Inflammatory macrophage treated with lipopolysaccharide for 4 hours (primary cell): ENCODE results near the gene CDH4.
"Not testable (repeated sequence)": the region's sequence is repeated elsewhere in the genome, so short reads cannot be mapped to it uniquely, and the experiment has no call there.

Experiments used
- DNase-seq: peaks from one replicate; pipeline ENCODE4 v3.0.0-alpha.2; 2020

Gene CDH4

GRCh38 chr20:61841966-61842365 lies 589.9 kb downstream of the CDH4 start:
- DNase-seq: no peak

- no peak for DNase-seq
These were observed 592.6 kb downstream of the CDH4 start for GRCh38 chr20:61844621-61845020.

DNA sequence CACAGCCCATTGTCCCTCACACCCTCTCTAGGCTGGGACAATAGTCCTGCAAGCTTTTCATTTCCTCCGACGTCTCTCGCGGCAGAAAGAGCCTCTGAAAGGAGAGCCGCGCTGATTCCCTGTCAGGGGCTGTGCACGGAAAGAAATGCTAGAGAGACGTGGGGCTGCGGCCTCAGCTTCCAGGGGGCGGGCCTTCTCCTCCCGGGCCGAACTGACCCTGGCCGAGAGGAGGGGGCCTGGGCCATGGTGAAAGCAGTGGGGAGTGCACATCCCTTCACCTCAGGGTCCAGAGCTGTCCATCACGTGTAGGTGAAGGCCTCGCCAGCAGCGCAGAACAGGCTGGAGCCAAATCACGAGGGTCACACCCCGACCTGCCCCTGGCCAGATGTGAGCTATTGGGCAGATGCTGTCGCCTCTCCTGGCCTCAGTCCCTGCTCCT lies 593.2 kb downstream of the CDH4 start:
- no peak for DNase-seq

GRCh38 chr20:61846074-61846473 lies 594.0 kb downstream of the CDH4 start:
- no peak for DNase-seq

DNA sequence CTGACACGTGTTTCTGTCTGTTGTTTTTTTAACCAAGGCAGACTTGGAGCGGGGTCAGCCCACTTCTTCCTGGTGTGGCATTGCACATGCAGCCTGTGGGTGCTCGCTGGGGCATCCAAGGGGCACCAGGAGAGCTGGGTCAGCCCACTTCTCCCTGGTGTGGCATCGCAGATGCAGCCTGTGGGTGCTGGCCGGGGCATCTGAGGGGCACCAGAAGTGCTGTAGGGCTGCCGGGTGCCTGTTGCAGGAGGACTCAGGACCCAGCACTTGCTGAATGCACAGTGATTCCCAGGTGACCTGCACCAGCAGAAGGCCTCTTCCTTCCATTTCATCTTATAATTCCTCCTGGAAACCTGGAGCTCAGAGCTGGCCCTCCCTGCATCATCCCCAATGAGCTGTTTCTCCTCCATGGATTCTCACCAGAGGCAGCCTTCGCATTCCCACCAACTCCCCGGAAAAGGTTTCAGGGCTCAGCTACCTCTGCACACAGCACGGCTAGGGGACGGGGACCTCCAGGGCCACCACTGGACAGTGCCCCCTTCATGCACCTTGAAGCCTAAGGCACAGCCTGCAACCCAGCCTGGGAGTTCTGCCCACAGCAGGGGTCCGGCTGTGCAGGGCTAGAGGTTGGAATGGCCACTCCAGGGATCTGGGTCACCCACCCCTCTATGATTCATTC lies 594.8 kb downstream of the CDH4 start:
- DNase-seq: no peak

DNA sequence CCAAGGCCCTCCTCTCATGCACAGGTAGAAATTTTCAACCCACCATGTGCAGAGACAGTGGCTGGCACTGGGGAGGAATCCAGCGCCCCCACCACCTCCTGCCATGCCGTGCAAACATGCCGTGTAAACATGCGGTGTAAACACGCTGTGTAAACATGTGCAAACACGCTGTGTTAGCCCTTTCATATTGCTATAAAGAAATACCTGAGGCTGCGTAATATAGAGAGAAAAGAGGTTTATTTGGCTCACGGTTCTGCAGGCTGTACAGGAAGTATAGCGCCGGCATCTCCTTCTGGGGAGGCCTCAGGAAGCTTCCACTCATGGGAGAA lies 595.3 kb downstream of the CDH4 start:
- DNase-seq: no peak

- DNase-seq: no peak
These were observed 595.9 kb downstream of the CDH4 start for GRCh38 chr20:61847986-61848385.

GRCh38 chr20:61848851-61849250 lies 596.8 kb downstream of the CDH4 start:
- no peak for DNase-seq

- DNase-seq: no peak
These were observed 597.3 kb downstream of the CDH4 start for GRCh38 chr20:61849376-61849775.

- DNase-seq: no peak
These were observed 597.8 kb downstream of the CDH4 start for GRCh38 chr20:61849822-61850221.

DNA sequence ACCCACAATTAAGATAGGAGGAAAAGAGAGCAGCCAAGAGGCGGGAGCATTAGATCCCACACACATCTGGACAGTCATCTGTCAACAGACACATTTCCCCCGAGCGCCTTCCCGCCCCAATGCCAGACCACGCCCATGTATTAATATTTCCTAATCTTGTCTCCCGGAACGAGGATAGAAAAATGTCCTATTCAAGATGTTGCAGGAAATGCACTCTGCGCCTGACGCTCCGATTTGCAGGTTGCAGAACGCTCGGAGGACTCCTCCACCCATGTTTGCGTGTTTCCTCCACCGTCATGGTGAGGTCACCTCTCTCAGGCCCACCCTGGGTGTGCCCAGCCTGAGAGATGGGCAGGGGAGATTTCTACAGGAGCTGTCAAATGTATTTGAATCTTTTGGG lies 598.4 kb downstream of the CDH4 start:
- no peak for DNase-seq

DNA sequence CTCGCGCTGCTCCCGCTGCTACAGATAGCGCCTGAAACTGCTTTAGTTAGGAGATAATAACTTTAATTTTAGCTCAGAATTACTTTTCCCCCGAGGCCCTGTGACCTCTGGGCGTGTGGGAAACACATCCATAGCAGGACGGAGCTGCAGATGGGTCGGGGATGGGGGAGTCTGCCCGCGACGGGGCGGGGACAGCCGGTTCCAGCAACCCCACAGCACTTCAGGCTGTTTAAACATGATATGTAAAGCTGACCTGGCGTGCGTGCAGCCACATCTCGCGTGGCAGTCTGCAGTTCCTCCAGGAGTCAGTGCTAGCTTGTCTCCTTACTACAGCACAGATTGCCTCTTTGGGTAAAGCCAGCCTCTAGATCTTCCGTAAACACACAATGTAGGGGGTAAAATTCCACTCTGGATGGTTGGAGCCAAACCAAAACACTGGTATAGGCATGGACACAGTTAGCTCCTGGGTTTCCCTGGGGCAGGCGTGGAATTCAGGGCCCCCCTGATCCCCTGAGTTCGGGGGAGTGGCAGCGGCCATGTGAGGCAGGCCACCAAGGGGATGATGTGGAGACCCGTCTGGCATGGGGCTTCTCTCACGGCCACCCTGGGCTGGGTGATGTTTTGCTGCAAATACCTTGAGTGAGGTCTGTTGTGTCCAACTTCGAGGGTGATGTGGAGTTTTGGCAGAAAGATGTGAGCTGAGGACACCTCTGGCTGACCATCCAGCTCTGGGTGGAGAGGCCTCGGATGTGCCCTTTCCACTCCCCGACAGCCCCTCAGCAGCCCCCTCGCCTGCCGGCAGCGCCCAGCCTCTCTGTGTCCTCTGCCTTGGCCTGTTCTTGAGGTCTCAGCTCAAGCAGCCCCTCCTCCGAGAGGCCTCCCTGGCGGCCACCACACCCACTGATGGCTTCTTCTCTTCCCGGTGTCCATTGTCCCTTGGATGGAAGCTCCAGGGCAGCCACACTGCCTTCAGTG lies 599.2 kb downstream of the CDH4 start:
- no peak for DNase-seq

DNA sequence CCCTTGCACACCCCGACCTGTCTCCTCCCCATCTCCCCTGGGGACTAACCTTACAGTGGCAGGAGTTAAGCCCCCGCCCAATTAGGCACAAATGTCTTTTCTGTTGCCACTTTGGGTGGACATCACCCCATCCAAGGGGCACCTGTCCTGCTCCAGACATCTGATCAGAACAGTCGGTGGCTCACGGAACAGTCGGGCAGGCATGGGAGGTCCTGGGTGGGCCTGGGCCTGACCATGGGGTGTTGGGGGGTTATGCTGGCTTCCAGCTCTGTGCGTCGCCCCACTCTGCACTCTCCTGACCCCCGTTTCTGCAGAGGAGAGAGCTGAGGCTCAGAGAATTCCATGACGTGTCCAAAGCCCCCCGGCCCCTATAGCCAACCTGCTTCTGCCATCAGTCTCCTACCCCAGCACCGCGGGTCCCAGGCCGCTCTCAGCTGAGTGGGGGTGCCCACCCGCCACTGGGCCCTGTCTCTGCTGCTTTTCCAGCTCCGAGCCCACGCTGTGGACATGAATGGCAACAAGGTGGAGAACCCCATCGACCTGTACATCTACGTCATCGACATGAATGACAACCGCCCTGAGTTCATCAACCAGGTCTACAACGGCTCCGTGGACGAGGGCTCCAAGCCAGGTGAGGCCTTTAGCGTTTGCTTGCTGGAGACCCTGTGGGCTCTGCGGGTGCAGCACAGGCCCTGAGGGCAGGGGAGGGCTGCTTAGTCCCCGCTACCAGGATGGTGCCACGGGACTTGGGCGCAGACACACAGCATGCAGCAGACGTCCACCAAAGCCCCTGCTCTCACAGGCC lies 600.4 kb downstream of the CDH4 start:
- no peak for DNase-seq

GRCh38 chr20:61853073-61854005 lies 601.3 kb downstream of the CDH4 start:
- DNase-seq: no peak

DNA sequence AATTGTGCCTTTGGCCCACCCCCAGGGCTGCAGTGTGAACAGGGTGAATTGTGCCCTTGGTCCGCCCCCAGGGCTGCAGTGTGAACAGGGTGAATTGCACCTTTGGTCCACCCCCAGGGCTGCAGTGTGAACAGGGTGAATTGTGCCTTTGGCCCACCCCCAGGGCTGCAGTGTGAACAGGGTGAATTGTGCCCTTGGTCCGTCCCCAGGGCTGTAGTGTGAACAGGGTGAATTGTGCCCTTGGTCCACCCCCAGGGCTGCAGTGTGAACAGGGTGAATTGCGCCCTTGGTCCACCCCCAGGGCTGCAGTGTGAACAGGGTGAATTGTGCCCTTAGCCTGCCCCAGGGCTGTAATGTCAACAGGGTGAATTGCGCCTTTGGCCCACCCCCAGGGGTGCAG lies 602.5 kb downstream of the CDH4 start:
- DNase-seq: not testable (repeated sequence)

- DNase-seq: no peak
These were observed 603.2 kb downstream of the CDH4 start for GRCh38 chr20:61855286-61855685.

DNA sequence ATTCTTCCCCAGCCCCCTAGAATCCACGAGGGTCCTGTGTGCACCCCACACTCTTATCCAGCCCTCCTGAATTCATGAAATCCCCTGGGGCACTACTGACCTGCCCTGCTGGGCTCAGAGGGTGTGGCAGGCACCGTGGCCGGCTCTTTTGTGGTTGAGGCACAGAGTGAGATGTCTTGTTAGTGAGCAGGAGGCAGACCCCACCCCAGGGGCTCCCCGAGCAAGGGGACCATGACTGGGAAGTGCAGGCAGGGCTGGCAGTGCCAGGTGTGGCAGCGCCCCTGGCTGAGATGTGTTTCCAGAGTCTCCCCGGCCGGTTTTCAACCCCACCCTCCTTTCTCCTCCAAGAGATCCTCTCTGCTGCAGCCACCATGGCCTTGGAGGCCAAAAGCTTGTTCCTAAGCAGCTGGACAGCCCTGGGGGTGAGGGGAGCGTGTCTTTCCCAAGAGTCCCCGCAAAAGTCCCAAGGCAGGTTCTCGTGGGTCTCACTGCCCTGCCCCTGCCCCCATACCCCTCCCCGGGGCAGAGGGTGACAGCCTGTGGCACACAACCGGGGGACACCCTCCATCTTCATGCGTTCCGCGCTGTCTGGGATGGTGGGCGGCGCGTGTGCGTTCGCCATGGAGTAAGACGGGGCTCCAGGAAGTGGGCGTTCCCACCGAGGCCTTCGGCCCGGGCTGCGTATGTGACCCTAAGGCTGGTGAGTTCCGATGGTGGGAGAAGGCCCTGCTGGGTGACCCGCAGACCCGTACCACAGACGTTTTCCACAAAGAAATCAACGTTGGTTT lies 604.8 kb downstream of the CDH4 start:
- DNase-seq: no peak

DNA sequence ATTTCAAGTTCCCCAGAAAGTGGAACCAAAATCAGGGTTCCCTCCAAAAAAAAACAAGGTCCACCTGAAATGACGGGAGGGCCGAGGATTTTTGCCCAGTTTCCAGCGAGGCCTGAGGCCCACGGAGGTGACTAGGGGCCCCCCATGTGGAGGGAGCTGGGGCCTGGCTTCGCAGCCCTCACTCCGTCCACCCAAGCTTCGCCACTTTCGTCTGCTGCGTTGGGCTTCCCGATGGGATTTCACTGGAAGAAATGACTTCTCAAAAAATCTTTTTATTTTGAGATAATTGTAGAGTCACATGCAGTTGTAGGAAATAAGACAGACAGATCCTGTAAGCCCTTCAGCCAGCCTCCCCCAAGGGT lies 605.3 kb downstream of the CDH4 start:
- no peak for DNase-seq

DNA sequence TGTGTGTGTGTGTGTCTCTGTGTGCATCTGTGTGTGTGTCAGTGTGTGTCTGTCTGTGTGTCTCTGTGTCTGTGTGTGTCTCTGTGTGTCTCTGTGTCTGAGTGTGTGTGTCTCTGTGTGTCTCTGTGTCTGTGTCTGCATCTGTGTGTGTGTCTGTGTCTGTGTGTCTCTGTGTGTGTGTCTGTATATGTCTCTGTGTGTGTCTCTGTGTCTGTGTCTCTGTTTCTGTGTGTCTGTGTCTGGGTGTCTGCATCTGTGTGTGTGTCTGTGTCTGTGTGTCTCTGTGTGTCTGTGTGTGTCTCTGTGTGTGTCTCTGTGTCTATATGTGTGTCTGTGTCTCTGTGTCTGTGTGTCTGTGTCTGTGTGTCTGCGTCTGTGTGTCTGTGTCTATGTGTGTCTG lies 605.8 kb downstream of the CDH4 start:
- DNase-seq: no peak

DNA sequence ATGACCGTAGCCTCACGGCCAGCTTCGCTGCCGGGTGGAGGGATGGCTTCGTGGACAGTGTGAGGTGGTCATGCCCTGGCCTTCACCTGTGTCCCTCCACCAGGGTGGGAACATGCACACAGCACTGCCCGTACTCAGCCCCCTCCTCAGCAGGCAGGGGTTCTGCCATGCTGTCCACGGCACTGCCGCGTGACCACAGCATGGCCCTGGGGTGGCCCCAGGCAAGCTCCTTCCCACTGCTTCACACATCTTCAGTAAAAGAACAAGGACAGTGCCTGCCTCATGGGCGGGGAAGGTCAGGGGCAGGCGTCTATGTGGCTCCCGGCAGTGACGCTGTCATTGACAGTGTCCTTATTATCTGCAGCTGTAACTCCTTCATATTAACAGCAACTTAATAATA lies 607.7 kb downstream of the CDH4 start:
- no peak for DNase-seq

DNA sequence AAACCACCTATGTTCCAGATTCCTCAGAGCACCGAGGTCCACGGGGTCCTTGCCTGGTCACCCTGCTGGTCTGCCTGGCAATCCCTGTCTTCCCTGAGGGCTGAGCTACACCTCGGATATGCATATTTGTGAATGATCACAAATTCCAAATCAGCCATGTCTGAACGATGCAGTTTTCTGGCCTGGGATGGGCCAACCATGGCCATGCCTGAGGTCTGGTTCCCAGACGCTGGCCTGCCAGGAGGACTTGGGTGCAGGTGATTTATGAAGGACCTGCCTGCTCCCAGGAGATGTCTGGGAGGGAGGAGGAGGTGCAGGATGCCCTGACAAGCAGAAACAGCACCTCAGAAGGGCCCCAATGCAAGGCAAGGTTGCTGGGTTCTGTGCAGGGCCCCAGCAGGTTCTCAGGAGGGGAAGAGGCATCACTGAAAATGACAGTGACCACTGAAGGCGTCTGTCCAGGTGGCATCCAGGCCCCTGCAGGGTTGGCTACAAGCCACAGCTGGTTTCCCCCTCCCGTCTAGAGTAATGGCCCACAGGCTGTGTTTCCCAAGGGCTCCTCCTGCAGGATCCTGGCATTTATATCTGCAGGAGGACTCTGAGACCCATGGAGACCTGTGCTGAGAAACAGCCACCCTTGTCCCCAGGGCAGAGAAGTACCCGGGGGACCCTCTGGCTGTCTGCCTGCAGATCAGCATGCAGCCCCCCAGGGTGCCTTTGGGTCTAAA lies 608.4 kb downstream of the CDH4 start:
- DNase-seq: no peak
